KG1 (cell line): ENCODE measurements around the gene ROBO1.
"Not testable (repeated sequence)": the region's sequence is repeated elsewhere in the genome, so short reads cannot be mapped to it uniquely, and the experiment has no call there.

Source experiments
- DNase-seq: peaks from one replicate; lab custom pipeline; 2025; lab: John Stamatoyannopoulos, UW

The ROBO1 gene

GRCh38 chr3:79767905-79768267 is at the start of gene ROBO1:
Gene ROBO1 (minus strand): TSS chr3:79767998.
- DNase-seq, result no peak

GRCh38 chr3:79817224-79817623 is 49.4 kb upstream of the ROBO1 start:
- no peak for DNase-seq

- no peak for DNase-seq
Observed at GRCh38 chr3:79815478-79815877, 47.7 kb upstream of the ROBO1 start.

GRCh38 chr3:79810581-79810980 is 42.8 kb upstream of the ROBO1 start:
- no peak for DNase-seq

GRCh38 chr3:79810092-79810491 is 42.3 kb upstream of the ROBO1 start:
- DNase-seq, result no peak

- no peak for DNase-seq
Observed at GRCh38 chr3:79809106-79809505, 41.3 kb upstream of the ROBO1 start.

- no peak for DNase-seq
Observed at GRCh38 chr3:79808515-79808914, 40.7 kb upstream of the ROBO1 start.

GRCh38 chr3:79790177-79790576 is 22.4 kb upstream of the ROBO1 start:
- DNase-seq, result not testable (repeated sequence)

GRCh38 chr3:79773291-79773690 is 5.5 kb upstream of the ROBO1 start:
- DNase-seq, result no peak

- DNase-seq, result no peak
Observed at GRCh38 chr3:79769229-79769628, 1.4 kb upstream of the ROBO1 start.

GRCh38 chr3:79767194-79767904 is 449 bp downstream of the ROBO1 start:
- no peak for DNase-seq

- DNase-seq, result no peak
Observed at GRCh38 chr3:79766496-79767193, 1.2 kb downstream of the ROBO1 start.

GRCh38 chr3:79765911-79766310 is 1.9 kb downstream of the ROBO1 start:
- no peak for DNase-seq

GRCh38 chr3:79761441-79761840 is 6.4 kb downstream of the ROBO1 start:
- DNase-seq, result no peak

- no peak for DNase-seq
Observed at GRCh38 chr3:79751703-79752102, 16.1 kb downstream of the ROBO1 start.

- DNase-seq, result no peak
Observed at GRCh38 chr3:79737530-79737929, 30.3 kb downstream of the ROBO1 start.

- DNase-seq, result no peak
Observed at GRCh38 chr3:79729096-79729495, 38.7 kb downstream of the ROBO1 start.

GRCh38 chr3:79726786-79727185 is 41.0 kb downstream of the ROBO1 start:
- DNase-seq, result no peak

- DNase-seq, result no peak
Observed at GRCh38 chr3:79724206-79724605, 43.6 kb downstream of the ROBO1 start.

GRCh38 chr3:79690072-79690471 is 77.7 kb downstream of the ROBO1 start:
- no peak for DNase-seq

- DNase-seq, result no peak
Observed at GRCh38 chr3:79685108-79685507, 82.7 kb downstream of the ROBO1 start.

GRCh38 chr3:79684041-79684440 is 83.8 kb downstream of the ROBO1 start:
- DNase-seq, result no peak

- no peak for DNase-seq
Observed at GRCh38 chr3:79672731-79673130, 95.1 kb downstream of the ROBO1 start.

- DNase-seq, result no peak
Observed at GRCh38 chr3:79672075-79672474, 95.7 kb downstream of the ROBO1 start.
